ENCODE data around the gene TTC12.

TTC12 gene

GRCh38 chr11:113377681-113378412, 63.5 kb downstream of the TTC12 start:
- no peak for DNase-seq

GRCh38 chr11:113378692-113379091, 64.3 kb downstream of the TTC12 start:
- no peak for DNase-seq

- DNase-seq, result no peak
Observed at GRCh38 chr11:113382121-113382520, 67.7 kb downstream of the TTC12 start.

GRCh38 chr11:113384551-113384950, 70.2 kb downstream of the TTC12 start:
- no peak for DNase-seq

- no peak for DNase-seq
Observed at GRCh38 chr11:113385749-113386148, 71.4 kb downstream of the TTC12 start.

- no peak for DNase-seq
Observed at GRCh38 chr11:113386866-113387265, 72.5 kb downstream of the TTC12 start.

- no peak for DNase-seq
Observed at GRCh38 chr11:113387605-113388211, 73.3 kb downstream of the TTC12 start, which contains the start of gene ANKK1. Gene ANKK1, plus strand, starts transcription at chr11:113387779. Its CDS starts 106 bp downstream, at chr11:113387885.

GRCh38 chr11:113389272-113389671, 74.9 kb downstream of the TTC12 start:
- no peak for DNase-seq

GRCh38 chr11:113392236-113392921, 78.0 kb downstream of the TTC12 start:
- DNase-seq, result no peak

- no peak for DNase-seq
Observed at GRCh38 chr11:113393501-113393985, 79.2 kb downstream of the TTC12 start.

GRCh38 chr11:113394919-113395318, 80.5 kb downstream of the TTC12 start:
- no peak for DNase-seq

- DNase-seq, result no peak
Observed at GRCh38 chr11:113395782-113396336, 81.5 kb downstream of the TTC12 start.

- DNase-seq, result no peak
Observed at GRCh38 chr11:113396690-113397089, 82.3 kb downstream of the TTC12 start.

GRCh38 chr11:113397212-113397611, 82.8 kb downstream of the TTC12 start:
- no peak for DNase-seq

GRCh38 chr11:113397821-113398220, 83.4 kb downstream of the TTC12 start:
- DNase-seq, result no peak

GRCh38 chr11:113398669-113399430, 84.5 kb downstream of the TTC12 start:
- DNase-seq, result no peak

GRCh38 chr11:113400631-113401230, 86.3 kb downstream of the TTC12 start:
- DNase-seq, result no peak

GRCh38 chr11:113401718-113402117, 87.3 kb downstream of the TTC12 start:
- DNase-seq, result no peak

- no peak for DNase-seq
Observed at GRCh38 chr11:113404859-113405430, 90.6 kb downstream of the TTC12 start.

- DNase-seq, result no peak
Observed at GRCh38 chr11:113405724-113406478, 91.5 kb downstream of the TTC12 start.

GRCh38 chr11:113407163-113407562, 92.8 kb downstream of the TTC12 start:
- no peak for DNase-seq

Measured in CD4-positive, alpha-beta T cell treated with Interleukin-1 beta for 1 hour (primary cell).